HEK293T (cell line): ENCODE data around the gene ODF2L.

Experiments
- CTCF ChIA-PET: fragments of 350-600 bp; formaldehyde crosslinking; extraction: SDS; loops from one replicate; lab custom pipeline; 2021; ENCODE audit warnings: antibody characterized with exemption, inconsistent platforms; lab: Yijun Ruan, JAX
- POLR2A ChIA-PET: fragments of 350-600 bp; formaldehyde crosslinking; extraction: SDS; loops from one replicate; lab custom pipeline; 2020; ENCODE audit warnings: antibody characterized with exemption, inconsistent platforms; lab: Yijun Ruan, JAX
- DNase-seq: peaks from one replicate; pipeline ENCODE4 v3.0.0; 2012; ENCODE audit warnings: mixed read lengths; ENCODE audit errors: extremely low spot score
- ARNT ChIP-seq: fragments of 450-650 bp; IDR thresholded peaks from 2 replicates; pipeline ENCODE4 v1.6.1; 2017; ENCODE audit warnings: mild to moderate bottlenecking
- BHLHE40 ChIP-seq: fragments of 450-650 bp; IDR thresholded peaks from 2 replicates; pipeline ENCODE4 v1.6.1; 2016; ENCODE audit warnings: mild to moderate bottlenecking, moderate library complexity, borderline replicate concordance
- CTBP1 ChIP-seq: fragments of 450-650 bp; IDR thresholded peaks from 2 replicates; pipeline ENCODE4 v1.6.1; 2016; ENCODE audit warnings: borderline replicate concordance
- ELF4 ChIP-seq: fragments of 450-650 bp; IDR thresholded peaks from 2 replicates; pipeline ENCODE4 v1.6.1; 2017; ENCODE audit warnings: antibody characterized with exemption
- FOXA1 ChIP-seq: fragments of 450-650 bp; IDR thresholded peaks from 2 replicates; pipeline ENCODE4 v1.6.1; 2016; ENCODE audit warnings: mild to moderate bottlenecking
- FOXK2 ChIP-seq: fragments of 450-650 bp; IDR thresholded peaks from 2 replicates; pipeline ENCODE4 v1.6.1; 2016; ENCODE audit warnings: mild to moderate bottlenecking
- FOXM1 ChIP-seq: fragments of 450-650 bp; IDR thresholded peaks from 2 replicates; pipeline ENCODE4 v1.6.1; 2017; ENCODE audit warnings: mild to moderate bottlenecking, borderline replicate concordance
- HDGF ChIP-seq: fragments of 450-650 bp; IDR thresholded peaks from 2 replicates; pipeline ENCODE4 v1.6.1; 2017; ENCODE audit warnings: antibody characterized with exemption, borderline replicate concordance
- L3MBTL2 ChIP-seq: fragments of 450-650 bp; conservative IDR thresholded peaks from 2 replicates; pipeline ENCODE4 v1.6.1; 2016; ENCODE audit warnings: mild to moderate bottlenecking
- LEF1 ChIP-seq: fragments of 450-650 bp; IDR thresholded peaks from 2 replicates; pipeline ENCODE4 v1.6.1; 2017; ENCODE audit warnings: mild to moderate bottlenecking, borderline replicate concordance
- NFRKB ChIP-seq: fragments of 450-650 bp; IDR thresholded peaks from 2 replicates; pipeline ENCODE4 v1.6.1; 2016; ENCODE audit warnings: mild to moderate bottlenecking, moderate library complexity
- PKNOX1 ChIP-seq: fragments of 450-650 bp; IDR thresholded peaks from 2 replicates; pipeline ENCODE4 v1.6.1; 2016
- SP1 ChIP-seq: fragments of 450-650 bp; IDR thresholded peaks from 2 replicates; pipeline ENCODE4 v1.6.1; 2017
- SUZ12 ChIP-seq: fragments of 450-650 bp; IDR thresholded peaks from 2 replicates; pipeline ENCODE4 v1.6.1; 2016; ENCODE audit warnings: mild to moderate bottlenecking
- TARDBP ChIP-seq: fragments of 450-650 bp; IDR thresholded peaks from 2 replicates; pipeline ENCODE4 v1.6.1; 2016
- ZNF384 ChIP-seq: fragments of 450-650 bp; IDR thresholded peaks from 2 replicates; pipeline ENCODE4 v1.6.1; 2016

The ODF2L gene

DNA sequence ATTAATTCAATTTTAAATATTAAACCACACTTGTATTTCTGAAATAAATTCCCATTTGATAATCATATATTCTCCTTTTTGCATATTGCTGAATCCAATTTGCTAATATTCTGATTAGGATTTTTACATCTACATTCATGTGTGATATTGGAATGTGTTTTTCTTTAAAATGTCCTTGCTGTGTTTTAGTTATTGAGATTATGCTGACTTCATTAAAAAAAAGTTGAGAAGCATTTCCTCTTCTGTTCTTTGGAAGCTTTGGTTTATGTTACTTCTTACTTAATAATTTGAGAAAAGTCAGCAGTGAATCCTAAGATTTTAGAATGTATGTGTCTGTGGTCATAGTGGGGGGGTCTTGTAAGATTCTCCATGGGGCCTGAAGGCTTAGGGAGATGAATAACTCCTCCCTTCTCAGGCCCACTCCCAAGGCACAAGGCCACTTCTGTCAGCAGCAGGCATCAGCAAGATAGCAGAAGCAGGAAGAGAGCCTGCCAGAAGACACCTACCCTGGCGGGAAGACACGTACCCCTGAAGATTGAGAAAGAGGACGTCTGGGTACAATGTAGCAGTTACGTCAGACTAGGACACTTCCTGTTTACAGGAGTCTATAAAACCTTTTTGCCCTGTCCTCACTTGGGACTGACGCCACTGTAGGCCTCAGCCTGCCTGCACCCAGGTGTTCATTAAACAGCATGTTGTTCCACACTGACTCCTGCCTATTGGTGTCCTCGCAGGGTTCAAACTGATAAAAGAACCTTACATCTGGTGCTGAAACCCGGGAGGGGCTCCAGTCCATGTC, 56.9 kb downstream of the ODF2L start:
- TF ChIP-seq SP1 (no peak), ZNF384 (no peak), SUZ12 (no peak), FOXA1 (no peak), ELF4 (no peak), LEF1 (no peak), ARNT (no peak), FOXM1 (no peak), FOXK2 (no peak), PKNOX1 (no peak), TARDBP (no peak), L3MBTL2 (no peak), HDGF (no peak), NFRKB (no peak), BHLHE40 (no peak), CTBP1 (no peak)
- ChIA-PET POLR2A (no interaction called here), CTCF (no interaction called here)
- no peak for DNase-seq

GRCh38 chr1:86335916-86336315, 60.2 kb downstream of the ODF2L start:
- TF ChIP-seq NFRKB (no peak), ARNT (no peak), FOXA1 (no peak), SUZ12 (no peak), LEF1 (no peak), HDGF (no peak), FOXK2 (no peak), TARDBP (no peak), FOXM1 (no peak), SP1 (no peak), CTBP1 (no peak), BHLHE40 (no peak), L3MBTL2 (no peak)
- CTCF ChIA-PET, result no interaction called here
- no peak for DNase-seq
- POLR2A ChIA-PET, result no interaction called here

GRCh38 chr1:86325264-86325663, 70.9 kb downstream of the ODF2L start:
- DNase-seq, result no peak
- CTCF ChIA-PET, result no interaction called here

DNA sequence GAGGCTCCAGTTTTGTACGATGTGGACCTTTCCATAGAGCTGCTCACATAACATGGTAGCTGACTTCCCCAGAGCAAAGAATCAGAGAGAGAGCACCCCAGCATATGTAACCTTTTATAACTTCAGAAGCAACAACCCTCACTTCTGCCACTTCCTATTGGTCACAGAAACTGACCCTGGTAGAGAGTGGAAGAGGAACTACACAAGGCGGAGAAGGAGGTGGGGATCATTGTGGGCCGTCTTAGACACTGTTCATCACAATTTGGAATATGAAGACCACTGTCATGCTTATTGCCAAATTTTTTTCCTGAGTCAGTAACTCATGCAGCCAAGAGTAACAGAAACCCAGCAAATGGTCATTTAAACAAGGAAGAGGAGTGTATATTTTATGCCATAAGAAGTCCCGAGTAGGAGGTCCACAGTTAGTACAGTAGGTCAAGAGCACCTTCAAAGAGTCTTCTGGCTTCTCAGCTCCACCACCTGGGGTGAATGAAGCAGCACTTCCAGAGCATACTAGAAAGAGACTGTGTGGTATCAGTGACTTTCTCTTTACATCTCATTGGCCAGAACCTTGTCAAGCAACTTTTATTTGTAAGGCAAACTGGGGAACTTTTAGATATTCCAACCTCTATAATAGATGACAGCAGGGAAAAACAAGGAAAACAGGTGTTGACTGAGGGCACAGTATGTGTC, 71.8 kb downstream of the ODF2L start:
- DNase-seq, result no peak
- ChIA-PET CTCF (no interaction called here), POLR2A (no interaction called here)
- no peak for TF ChIP-seq FOXK2
- TF ChIP-seq PKNOX1, result no peak
- TF ChIP-seq SP1, result no peak
- no peak for TF ChIP-seq NFRKB
- TF ChIP-seq ZNF384, result no peak
- TF ChIP-seq SUZ12, result no peak
- TF ChIP-seq CTBP1, result no peak
- TF ChIP-seq L3MBTL2, result no peak
- TF ChIP-seq ARNT, result no peak

More at GRCh38 chr1:86325264-86325663, 70.9 kb downstream of the ODF2L start:
- POLR2A ChIA-PET, result no interaction called here
- TF ChIP-seq L3MBTL2, result no peak
- TF ChIP-seq SP1, result no peak
- TF ChIP-seq LEF1, result no peak
- no peak for TF ChIP-seq NFRKB
- no peak for TF ChIP-seq HDGF
- no peak for TF ChIP-seq ZNF384
- TF ChIP-seq FOXA1, result no peak
- TF ChIP-seq TARDBP, result no peak
- no peak for TF ChIP-seq FOXM1
- TF ChIP-seq CTBP1, result no peak
- TF ChIP-seq BHLHE40, result no peak
- no peak for TF ChIP-seq FOXK2

DNA sequence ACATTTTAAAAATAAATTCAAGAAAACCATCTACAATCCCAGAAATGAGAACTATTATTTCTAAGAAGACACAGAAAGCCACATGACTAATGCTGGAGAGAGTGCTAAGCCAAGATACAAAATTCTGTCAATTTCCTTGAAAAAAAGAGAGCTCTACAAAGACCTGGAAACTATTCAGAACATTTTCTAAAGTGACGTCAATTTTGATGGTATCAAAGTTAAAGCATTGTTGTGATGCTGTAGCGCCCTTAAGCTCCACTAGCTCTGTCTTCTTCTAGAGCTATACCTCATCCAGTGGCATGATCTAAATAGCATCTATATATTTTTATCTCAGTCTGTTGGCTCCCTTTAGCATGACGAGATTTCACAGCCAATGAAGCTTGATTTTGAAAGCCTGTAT, 73.9 kb downstream of the ODF2L start:
- no peak for DNase-seq
- CTCF ChIA-PET, result no interaction called here
- no peak for TF ChIP-seq ZNF384
- TF ChIP-seq BHLHE40, result no peak
- no peak for TF ChIP-seq FOXM1
- no peak for TF ChIP-seq ELF4
- no peak for TF ChIP-seq NFRKB
- no peak for TF ChIP-seq L3MBTL2
- TF ChIP-seq LEF1, result no peak
- TF ChIP-seq SP1, result no peak
- TF ChIP-seq ARNT, result no peak
- TF ChIP-seq PKNOX1, result no peak
- TF ChIP-seq CTBP1, result no peak
- no peak for TF ChIP-seq HDGF
- POLR2A ChIA-PET, result no interaction called here

DNA sequence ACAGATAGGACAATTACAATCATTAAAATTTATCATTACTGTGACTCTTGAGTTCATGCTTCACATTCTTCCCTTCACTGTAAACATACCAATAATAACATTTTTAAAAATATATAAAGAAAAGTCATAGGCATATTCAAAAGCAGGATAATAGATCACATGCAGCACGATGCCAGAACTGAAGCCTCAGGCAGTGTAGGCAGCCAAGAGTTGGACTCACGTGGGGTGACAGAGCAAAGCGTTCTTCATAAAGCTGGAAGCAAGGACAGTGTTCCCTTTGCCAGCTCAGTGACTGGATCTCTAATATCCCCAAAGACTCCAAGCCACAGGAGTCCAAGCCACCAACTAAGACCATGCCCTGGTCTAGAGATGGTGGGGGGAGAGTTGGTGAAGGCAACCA, 77.7 kb downstream of the ODF2L start:
- TF ChIP-seq FOXA1 (no peak), ELF4 (no peak), L3MBTL2 (no peak), NFRKB (no peak), TARDBP (no peak), ARNT (no peak), CTBP1 (no peak), FOXM1 (no peak)
- POLR2A ChIA-PET, result no interaction called here
- DNase-seq, result no peak
- CTCF ChIA-PET, result no interaction called here
